Lower leg skin (tissue), 3 donors: Measurements from ENCODE around the gene DOCK9.

ENCODE experiments used
- CTCF ChIP-seq, 3 donors: fragments of 450-650 bp; IDR thresholded peaks; one replicate each; pipeline ENCODE4 v1.5.1; 2016; ENCODE audit warnings: antibody characterized with exemption in 3 of 3, mild to moderate bottlenecking in 3 of 3, moderate library complexity in 2 of 3
- POLR2A ChIP-seq, 2 donors: fragments of 450-650 bp; IDR thresholded peaks; one replicate each; pipeline ENCODE4 v1.6.1; 2016 to 2017; ENCODE audit warnings: antibody characterized with exemption in 2 of 2, mild to moderate bottlenecking in 1 of 2, moderate library complexity in 1 of 2

- TF ChIP-seq CTCF (IDR thresholded peaks at IDR 0.05): no peak
- no peak for TF ChIP-seq POLR2A (IDR thresholded peaks at IDR 0.05)
Measured at GRCh38 chr13:98775386-98775785, 202.5 kb downstream of the DOCK9 start.
